T-helper 17 cell (primary cell): ENCODE measurements around the gene NPTX1. TPM values are rescaled to one million over a fixed set of nuclear protein-coding genes. Genes with fewer than 3 reads are reported as not detected.

Source experiments
- ATAC-seq: fragments of 150-1000 bp; cut with Tn5 transposase; 2 replicates; pipeline ENCODE4 v1.10.0; 2021; ENCODE audit warnings: mild to moderate bottlenecking, moderate library complexity
- DNase-seq, 3 donors: peaks; one replicate each; pipeline versions ENCODE4 v3.0.0 to v3.0.0-alpha.2; 2020 to 2021
- H3K9me3 ChIP-seq: one replicate; pipeline ENCODE4 v1.7.0; 2013; ENCODE audit warnings: low read length, mild to moderate bottlenecking; ENCODE audit not compliant: control insufficient read depth, poor library complexity, severe bottlenecking
- H3K27ac Mint-ChIP-seq: one replicate; pipeline ENCODE4 v1.8.0; 2022; ENCODE audit warnings: mild to moderate bottlenecking, moderate library complexity, mixed read lengths
- H3K27me3 Mint-ChIP-seq: one replicate; pipeline ENCODE4 v1.8.0; 2022; ENCODE audit warnings: mixed read lengths
- H3K36me3 Mint-ChIP-seq: one replicate; pipeline ENCODE4 v1.8.0; 2022; ENCODE audit warnings: low read depth, mixed read lengths
- H3K4me1 Mint-ChIP-seq: one replicate; pipeline ENCODE4 v1.8.0; 2022; ENCODE audit warnings: mild to moderate bottlenecking, mixed read lengths
- H3K4me3 Mint-ChIP-seq: one replicate; pipeline ENCODE4 v1.8.0; 2022; ENCODE audit warnings: mild to moderate bottlenecking, moderate library complexity, mixed read lengths
- total RNA-seq, 4 donors: library from RNA in 2 of 4; stranded (reverse) in 2 of 4; gene quantifications; one replicate each; pipeline ENCODE4 v1.2.3 and lab custom pipeline; 2022 to 2026

Gene NPTX1
- total RNA-seq, 2 donors from 2014 or later: 0.07 to 0.99 TPM

- Mint-ChIP-seq H3K4me1 (peaks cover 16% of the 10 kb centered on the region), H3K27me3 (peaks cover 90% of the 10 kb centered on the region), H3K4me3 (no peak overlapping the region), H3K36me3 (no peaks in the 10 kb centered on the region), H3K27ac (no peak overlapping the region)
- no peaks in the 10 kb centered on the region for H3K9me3 ChIP-seq
- DNase-seq: no peak
- ATAC-seq: no peak
Observed at GRCh38 chr17:80470603-80471002, 5.8 kb downstream of the NPTX1 start.

DNA sequence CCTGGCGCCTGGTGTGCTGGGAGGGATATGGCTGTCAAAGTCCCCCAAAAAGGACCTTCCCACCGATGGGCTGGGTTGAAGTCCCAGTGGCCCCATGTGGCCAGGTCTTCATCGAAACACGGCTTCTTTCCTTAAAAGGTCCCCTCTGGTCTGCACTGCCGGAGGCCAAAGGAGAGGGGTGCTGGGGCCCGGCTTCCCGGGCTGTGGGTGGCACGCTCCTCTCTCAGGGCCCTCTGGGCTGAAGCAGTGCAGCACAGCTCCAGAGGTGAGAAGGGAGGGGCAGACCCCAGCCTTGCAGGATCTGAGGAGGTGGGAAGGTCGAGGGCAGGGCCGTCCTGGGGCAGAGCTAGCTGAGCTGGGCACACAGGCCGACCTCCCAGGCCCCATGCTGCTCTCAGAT is 6.7 kb downstream of the NPTX1 start:
- H3K9me3 ChIP-seq: no peaks in the 10 kb centered on the region
- DNase-seq (no peak), ATAC-seq (no peak)
- Mint-ChIP-seq H3K27me3 (peaks cover 91% of the 10 kb centered on the region), H3K4me3 (no peak overlapping the region), H3K27ac (no peak overlapping the region), H3K4me1 (peaks cover 10% of the 10 kb centered on the region), H3K36me3 (no peaks in the 10 kb centered on the region)

DNA sequence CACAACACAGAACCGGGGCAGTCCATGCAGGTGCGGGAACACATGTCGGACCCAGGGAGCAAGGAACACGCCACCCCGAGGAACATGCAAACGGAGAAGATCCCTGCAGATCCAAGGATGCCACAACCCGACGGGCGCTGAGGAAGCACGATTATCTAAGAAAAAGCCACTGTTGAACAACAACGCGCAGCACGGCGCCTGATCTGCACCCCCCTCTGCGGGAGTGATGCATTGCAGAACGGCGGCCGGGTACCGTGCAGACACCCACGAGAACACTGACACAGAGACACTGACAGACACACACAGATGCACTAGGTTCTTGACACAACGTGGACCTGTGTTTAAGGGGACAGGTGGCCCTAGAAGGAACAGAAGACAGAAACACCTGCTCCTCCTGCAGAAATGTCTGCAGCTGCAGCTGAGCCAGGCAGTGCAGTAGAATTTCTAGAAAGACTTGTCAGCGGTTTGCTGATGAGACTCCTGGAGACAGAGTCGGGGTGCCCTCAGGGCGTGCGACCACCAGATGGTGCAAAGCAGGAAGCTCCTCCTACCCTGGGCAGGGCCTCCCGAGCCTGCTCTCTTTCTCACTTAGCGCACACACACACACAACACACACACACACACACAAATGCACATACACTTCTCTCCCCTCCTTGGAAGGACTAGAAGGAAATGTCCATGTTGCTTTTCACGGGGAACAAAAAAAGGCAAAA is 7.5 kb downstream of the NPTX1 start:
- DNase-seq: no peak
- no peak for ATAC-seq
- Mint-ChIP-seq H3K4me3 (no peak overlapping the region), H3K4me1 (peaks cover 6% of the 10 kb centered on the region), H3K36me3 (no peaks in the 10 kb centered on the region), H3K27ac (no peak overlapping the region), H3K27me3 (peaks cover 84% of the 10 kb centered on the region)
- H3K9me3 ChIP-seq: no peaks in the 10 kb centered on the region

DNA sequence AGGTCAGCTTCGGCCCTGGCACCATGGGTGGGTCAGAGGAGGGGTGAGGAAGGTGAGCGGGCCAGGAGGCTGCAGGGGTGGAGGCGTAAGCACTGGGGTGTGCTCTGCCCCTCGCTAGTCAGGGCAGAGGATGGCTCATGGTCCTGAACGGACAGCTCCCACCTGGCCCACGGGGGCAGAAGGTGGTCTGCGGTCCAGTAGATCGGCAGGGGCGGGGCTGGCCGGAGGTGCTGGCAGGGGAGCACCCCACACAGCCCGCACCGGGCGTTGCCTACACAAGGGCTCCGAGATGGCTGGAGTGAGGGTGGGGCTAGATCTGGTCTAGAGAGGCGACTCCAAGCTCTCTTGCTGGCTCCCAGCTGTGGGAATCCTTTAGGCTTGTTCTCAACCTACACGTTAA is 8.2 kb downstream of the NPTX1 start:
- H3K36me3 Mint-ChIP-seq: no peaks in the 10 kb centered on the region
- H3K27me3 Mint-ChIP-seq: peaks cover 84% of the 10 kb centered on the region
- no peak overlapping the region for H3K27ac Mint-ChIP-seq
- ATAC-seq (no peak), DNase-seq (no peak)
- H3K4me1 Mint-ChIP-seq: peaks cover 6% of the 10 kb centered on the region
- H3K9me3 ChIP-seq: no peaks in the 10 kb centered on the region
- no peak overlapping the region for H3K4me3 Mint-ChIP-seq

DNA sequence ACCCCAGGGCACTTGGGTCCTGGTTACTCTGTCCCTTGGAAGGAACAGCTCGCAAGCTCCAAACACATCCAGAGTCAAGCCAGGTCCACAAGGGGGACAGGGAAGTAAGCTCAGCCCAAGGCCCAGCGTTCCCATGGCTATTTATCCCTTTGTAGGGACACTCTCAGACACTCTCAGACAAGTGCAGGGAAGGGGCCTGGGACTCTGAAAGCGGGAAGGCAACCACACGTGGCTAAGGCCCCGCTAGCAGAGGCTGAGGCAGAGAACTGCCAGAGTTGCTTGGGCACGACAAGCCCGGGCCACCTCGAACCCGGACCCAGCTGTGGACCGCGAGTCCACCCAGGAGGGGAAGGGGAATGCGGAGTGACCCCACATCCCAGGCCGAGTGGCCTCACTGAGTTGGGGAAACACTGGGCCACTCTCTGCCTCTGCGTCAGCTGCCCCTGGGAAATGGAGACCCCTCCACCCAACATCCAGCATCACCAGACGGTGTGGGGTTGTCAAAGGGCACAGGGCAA is 10.2 kb downstream of the NPTX1 start:
- H3K36me3 Mint-ChIP-seq: peaks cover under 1% of the 10 kb centered on the region
- DNase-seq (no peak), ATAC-seq (no peak)
- no peaks in the 10 kb centered on the region for H3K9me3 ChIP-seq
- H3K4me3 Mint-ChIP-seq: no peak overlapping the region
- peaks cover 72% of the 10 kb centered on the region for H3K27me3 Mint-ChIP-seq
- no peaks in the 10 kb centered on the region for H3K4me1 Mint-ChIP-seq
- H3K27ac Mint-ChIP-seq: no peak overlapping the region

DNA sequence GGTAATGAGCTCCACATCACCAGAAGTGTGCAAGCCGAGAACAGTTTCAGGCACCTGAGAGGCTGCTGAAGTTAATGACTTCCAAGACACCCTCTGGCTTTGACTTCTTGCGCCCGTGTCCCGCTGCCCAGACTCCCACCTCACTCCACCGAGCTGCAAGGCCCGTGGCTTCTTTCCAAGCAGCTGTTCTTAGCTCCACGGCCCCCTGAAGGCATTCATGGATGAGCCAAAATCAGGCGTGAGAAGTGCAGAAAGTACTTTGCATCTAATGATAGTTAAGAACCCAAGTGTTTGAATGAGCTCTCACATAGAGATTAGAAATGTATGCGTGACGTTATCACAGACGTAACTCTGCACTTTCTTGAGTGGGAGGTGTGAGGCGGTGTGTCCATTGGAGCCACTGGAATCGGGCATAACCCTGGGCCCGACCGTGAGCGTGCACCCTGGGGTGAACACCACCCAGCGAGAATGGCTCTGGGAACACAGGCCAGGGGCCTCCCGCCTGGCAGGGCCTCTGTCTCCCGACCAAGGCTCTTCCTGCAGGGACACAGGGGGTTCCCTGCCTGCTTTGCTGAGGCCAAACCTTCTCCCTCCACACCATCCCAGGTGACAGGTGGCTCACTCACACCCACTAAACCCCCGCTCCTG is 11.0 kb downstream of the NPTX1 start:
- ATAC-seq (no peak), DNase-seq (no peak)
- Mint-ChIP-seq H3K4me3 (no peak overlapping the region), H3K27ac (no peak overlapping the region), H3K36me3 (peaks cover 3% of the 10 kb centered on the region), H3K27me3 (peaks cover 76% of the 10 kb centered on the region), H3K4me1 (peaks cover 6% of the 10 kb centered on the region)
- H3K9me3 ChIP-seq: no peaks in the 10 kb centered on the region

GRCh38 chr17:80464486-80464885 is 11.9 kb downstream of the NPTX1 start:
- H3K9me3 ChIP-seq: no peaks in the 10 kb centered on the region
- H3K4me3 Mint-ChIP-seq: no peak overlapping the region
- H3K36me3 Mint-ChIP-seq: peaks cover 3% of the 10 kb centered on the region
- DNase-seq (no peak), ATAC-seq (no peak)
- H3K4me1 Mint-ChIP-seq: peaks cover 6% of the 10 kb centered on the region
- H3K27ac Mint-ChIP-seq: no peak overlapping the region
- peaks cover 75% of the 10 kb centered on the region for H3K27me3 Mint-ChIP-seq

DNA sequence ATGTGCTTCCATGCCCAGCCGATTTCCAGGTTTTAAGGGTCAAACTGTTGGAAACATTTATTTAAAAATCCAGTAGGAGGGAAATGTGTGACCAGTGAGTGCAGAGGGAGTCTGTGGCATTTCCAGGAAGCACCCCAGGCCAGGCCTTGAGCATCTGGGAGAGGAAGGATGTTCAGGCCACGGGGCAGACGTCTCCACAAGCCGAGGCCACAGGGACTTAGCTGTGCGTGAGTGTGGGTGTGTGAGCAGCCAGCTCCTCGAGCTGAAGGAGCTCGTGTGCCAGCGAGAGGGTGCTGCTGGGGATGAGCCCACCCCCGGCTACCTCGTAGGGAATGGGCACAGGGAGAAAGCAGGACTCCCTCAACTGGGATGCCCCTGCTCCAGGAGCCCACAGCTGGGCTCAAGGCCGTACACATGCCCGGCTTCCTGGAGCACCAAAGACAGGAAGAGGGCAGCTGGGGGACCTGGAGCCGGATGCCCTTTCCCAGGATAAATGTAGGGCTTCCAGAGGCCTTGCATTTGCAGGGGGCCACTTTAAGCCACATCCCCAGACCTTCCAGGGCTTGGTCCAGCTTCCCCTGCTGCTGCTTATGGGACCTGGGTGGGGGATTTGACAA is 12.5 kb downstream of the NPTX1 start:
- Mint-ChIP-seq H3K4me3 (no peak overlapping the region), H3K27ac (no peak overlapping the region), H3K36me3 (peaks cover 3% of the 10 kb centered on the region), H3K27me3 (peaks cover 75% of the 10 kb centered on the region), H3K4me1 (peaks cover 6% of the 10 kb centered on the region)
- no peak for DNase-seq
- ATAC-seq: no peak
- H3K9me3 ChIP-seq: no peaks in the 10 kb centered on the region

DNA sequence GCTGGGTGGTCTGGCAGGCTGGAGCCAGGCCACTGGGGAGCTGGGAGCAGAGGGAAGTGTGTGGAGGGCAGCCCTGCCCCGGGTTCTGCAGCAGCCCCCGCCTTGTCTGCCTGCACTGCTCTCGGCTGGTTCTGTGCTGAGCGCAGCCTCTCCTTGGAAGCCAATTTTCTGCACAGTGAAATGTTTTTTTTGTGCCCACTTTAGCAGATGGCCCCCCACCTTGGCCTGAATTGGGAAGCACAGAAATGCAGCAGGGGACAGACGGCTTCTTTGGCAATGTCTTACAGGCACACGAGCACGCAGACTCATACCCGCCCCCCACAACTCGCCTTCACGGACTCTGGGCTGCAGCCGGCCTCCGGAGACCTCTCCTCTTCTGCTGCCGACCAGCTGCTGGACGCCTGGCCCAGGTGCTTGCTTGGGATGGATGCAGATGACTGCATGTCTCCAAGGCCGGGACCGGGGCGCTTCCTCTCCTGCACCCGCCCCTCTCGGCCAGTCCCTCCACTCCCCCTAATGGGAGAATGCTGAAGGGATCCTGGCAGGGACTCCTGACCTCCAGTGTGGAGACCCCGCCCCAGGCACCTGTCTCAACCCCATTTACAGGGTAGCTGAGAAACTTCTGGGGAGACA is 14.8 kb downstream of the NPTX1 start:
- peaks cover 68% of the 10 kb centered on the region for H3K27me3 Mint-ChIP-seq
- H3K4me1 Mint-ChIP-seq: peaks cover 8% of the 10 kb centered on the region
- no peak for DNase-seq
- H3K9me3 ChIP-seq: no peaks in the 10 kb centered on the region
- H3K27ac Mint-ChIP-seq: no peak overlapping the region
- peaks cover 3% of the 10 kb centered on the region for H3K36me3 Mint-ChIP-seq
- H3K4me3 Mint-ChIP-seq: no peak overlapping the region
- ATAC-seq: no peak

DNA sequence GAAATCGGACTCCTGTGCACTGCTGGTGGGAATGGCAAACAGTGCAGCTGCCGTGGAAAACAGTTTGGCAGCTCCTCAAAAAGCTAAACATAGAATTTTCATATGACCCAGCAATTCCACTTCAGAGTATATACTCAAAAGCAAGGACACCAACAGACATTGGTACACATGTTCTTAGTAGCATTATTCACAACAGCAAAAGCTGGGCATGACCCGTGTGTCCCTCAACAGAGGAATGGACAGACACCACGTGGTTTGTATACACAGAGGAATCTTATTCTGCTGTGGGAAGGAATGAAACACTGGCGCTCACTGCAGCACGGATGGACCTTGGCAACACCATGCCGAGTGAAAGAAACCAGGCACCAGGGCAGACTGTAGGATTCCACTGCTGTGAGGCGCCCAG is 16.0 kb downstream of the NPTX1 start:
- DNase-seq (no peak), ATAC-seq (no peak)
- peaks cover 3% of the 10 kb centered on the region for H3K36me3 Mint-ChIP-seq
- H3K27me3 Mint-ChIP-seq: peaks cover 57% of the 10 kb centered on the region
- H3K27ac Mint-ChIP-seq: no peak overlapping the region
- peaks cover 8% of the 10 kb centered on the region for H3K4me1 Mint-ChIP-seq
- no peaks in the 10 kb centered on the region for H3K9me3 ChIP-seq
- no peak overlapping the region for H3K4me3 Mint-ChIP-seq

DNA sequence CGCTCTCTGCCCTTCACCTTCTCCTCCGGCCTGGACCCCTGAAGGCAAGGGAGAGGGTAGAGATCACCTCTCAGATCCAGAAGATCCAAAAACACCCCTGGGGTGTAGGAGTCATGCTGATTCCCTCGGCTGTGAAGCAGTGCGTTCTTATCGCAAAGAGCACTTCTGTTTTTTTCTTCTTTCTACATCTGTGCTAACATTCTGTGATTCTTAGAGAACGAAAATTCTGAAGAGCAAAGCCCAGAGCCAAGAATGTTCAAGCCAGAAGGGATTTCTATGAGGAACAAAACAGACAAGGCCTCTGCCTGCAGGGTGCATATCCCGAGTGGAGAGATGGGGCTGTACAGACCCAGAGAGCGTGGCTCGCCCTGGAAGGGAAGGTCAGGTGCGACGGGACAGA is 17.2 kb downstream of the NPTX1 start:
- H3K4me3 Mint-ChIP-seq: no peak overlapping the region
- peaks cover 3% of the 10 kb centered on the region for H3K36me3 Mint-ChIP-seq
- DNase-seq (no peak), ATAC-seq (no peak)
- peaks cover 49% of the 10 kb centered on the region for H3K27me3 Mint-ChIP-seq
- H3K4me1 Mint-ChIP-seq: peaks cover 12% of the 10 kb centered on the region
- no peaks in the 10 kb centered on the region for H3K9me3 ChIP-seq
- no peak overlapping the region for H3K27ac Mint-ChIP-seq

- DNase-seq (no peak), ATAC-seq (no peak)
- Mint-ChIP-seq H3K4me3 (no peak overlapping the region), H3K36me3 (peaks cover 3% of the 10 kb centered on the region), H3K27ac (no peak overlapping the region), H3K4me1 (peaks cover 19% of the 10 kb centered on the region), H3K27me3 (peaks cover 43% of the 10 kb centered on the region)
- H3K9me3 ChIP-seq: no peaks in the 10 kb centered on the region
Observed at GRCh38 chr17:80458016-80458415, 18.4 kb downstream of the NPTX1 start.

GRCh38 chr17:80457236-80457856 is 19.1 kb downstream of the NPTX1 start:
- no peak for DNase-seq
- peak overlapping the region; percentile 27 for H3K27ac Mint-ChIP-seq
- H3K9me3 ChIP-seq: no peaks in the 10 kb centered on the region
- peaks cover 43% of the 10 kb centered on the region for H3K27me3 Mint-ChIP-seq
- ATAC-seq: no peak
- H3K4me3 Mint-ChIP-seq: no peak overlapping the region
- peaks cover 19% of the 10 kb centered on the region for H3K4me1 Mint-ChIP-seq
- peaks cover 3% of the 10 kb centered on the region for H3K36me3 Mint-ChIP-seq
